SH-SY5Y (cell line): ENCODE data around the gene TPP2.

ENCODE experiments used
- GATA2 ChIP-seq: IDR thresholded peaks from 2 replicates; pipeline ENCODE4 v1.6.1; 2011; ENCODE audit warnings: mild to moderate bottlenecking, low read depth, low read length
- GATA3 ChIP-seq: IDR thresholded peaks from 2 replicates; pipeline ENCODE4 v1.6.1; 2011; ENCODE audit warnings: low read depth, mild to moderate bottlenecking, low read length, moderate library complexity

DNA sequence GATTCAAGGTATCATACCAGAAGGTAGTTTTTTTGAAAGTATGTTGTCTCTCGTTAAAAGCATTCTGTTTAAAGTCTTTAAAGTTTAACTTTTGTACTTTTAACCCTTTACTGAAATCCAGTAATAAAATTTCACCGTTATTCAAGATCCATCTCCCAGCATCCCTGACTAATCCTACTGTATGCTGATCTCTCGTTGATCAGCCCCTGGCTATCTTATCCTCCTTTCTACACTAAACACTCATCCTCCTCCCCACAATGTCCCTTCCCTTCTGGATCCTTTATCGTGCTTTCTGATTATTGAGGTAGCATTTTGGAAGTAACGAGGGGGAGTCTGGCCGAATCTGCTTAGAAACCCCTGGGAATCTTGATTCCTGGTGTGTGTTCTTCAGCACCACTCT is 1.3 kb downstream of the TPP2 start:
- TF ChIP-seq GATA2 (no peak), GATA3 (no peak)
